Gastroesophageal sphincter (tissue), 3 donors: ENCODE measurements around the gene DRD4.

Experiments
- CTCF ChIP-seq, 4 experiments: fragments of 200-600 bp in 2 of 4; fragments of 450-650 bp in 2 of 4; sonication (generic) in 1 of 4; IDR thresholded peaks; one replicate each; pipeline ENCODE4 v1.5.1; 2017 to 2019; ENCODE audit warnings: antibody characterized with exemption in 4 of 4, mild to moderate bottlenecking in 2 of 4, moderate library complexity in 2 of 4
- EP300 ChIP-seq: sonication (generic); formaldehyde crosslinking; IDR thresholded peaks from one replicate; pipeline ENCODE4 v1.6.1; 2017; ENCODE audit warnings: antibody characterized with exemption, mild to moderate bottlenecking
- POLR2A ChIP-seq, 2 donors: fragments of 450-650 bp; IDR thresholded peaks; one replicate each; pipeline ENCODE4 v1.6.1; 2017; ENCODE audit warnings: antibody characterized with exemption in 2 of 2, mild to moderate bottlenecking in 2 of 2, moderate library complexity in 1 of 2
- POLR2AphosphoS5 ChIP-seq: sonication (generic); formaldehyde crosslinking; IDR thresholded peaks from one replicate; pipeline ENCODE4 v1.6.1; 2017; ENCODE audit warnings: antibody characterized with exemption

GRCh38 chr11:592501-592900 is 44.6 kb upstream of the DRD4 start:
- TF ChIP-seq CTCF (IDR thresholded peaks at IDR 0.05) (no peak), POLR2AphosphoS5 (no peak), POLR2A (IDR thresholded peaks at IDR 0.05) (no peak), EP300 (no peak)
